ENCODE measurements around the gene RRAGD. TPM values are rescaled to one million over a fixed set of nuclear protein-coding genes. Genes with fewer than 3 reads are reported as not detected.

Gene RRAGD
- total and polyA plus RNA-seq, 4 donors = 4.7 to 6.7 (median 5.6) TPM

DNA sequence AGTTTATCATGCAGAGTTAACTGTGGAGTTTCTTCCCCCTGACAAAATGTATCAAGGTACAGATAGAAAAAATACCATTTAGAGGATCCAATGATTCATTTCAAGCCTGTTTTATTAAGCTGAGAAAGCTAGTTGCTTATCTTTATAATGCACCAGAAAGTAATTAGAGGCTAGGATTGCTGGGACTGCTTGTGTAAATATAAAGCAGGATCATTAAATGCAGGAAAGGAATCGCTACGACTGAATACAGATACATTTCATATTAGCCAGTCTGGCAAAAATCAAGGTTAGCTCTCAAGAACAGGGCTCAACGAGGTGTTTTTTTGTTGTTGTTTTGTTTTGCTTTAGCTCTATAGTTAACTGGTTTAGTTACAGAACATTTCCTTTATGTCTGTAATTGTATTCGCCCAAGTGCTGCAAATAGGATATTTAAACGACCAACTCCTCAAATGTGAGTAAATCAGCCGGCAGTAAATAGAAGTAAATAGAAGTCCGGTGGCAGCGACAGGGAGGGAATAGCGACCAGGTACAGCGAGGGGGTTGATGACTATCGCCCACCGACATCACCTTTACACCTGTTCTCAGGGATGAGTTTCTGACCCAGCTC is 60.3 kb downstream of the RRAGD start:
- no peak for DNase-seq (ENCODE audit: low spot score)
- under 1% methylated on average over 12 of the region's 12 CpGs for WGBS
- Histone ChIP-seq H3K9ac (ENCODE audit: low read depth in 1 of 2, low read length in 2 of 2) (peak overlapping the region; percentile 94 to 97), H3K4me3 (ENCODE audit: low read depth in 1 of 3, low read length in 3 of 3) (peak overlapping the region; percentile 92 to 98 (median 97)), H3K27me3 (ENCODE audit: control insufficient read depth in 4 of 4, insufficient read depth in 4 of 4, low read length in 3 of 4) (no peaks in the 10 kb centered on the region), H3K27ac (ENCODE audit: low read depth in 1 of 2, low read length in 2 of 2) (peak overlapping the region; percentile 97 to 98), H3K4me1 (ENCODE audit: control insufficient read depth in 4 of 4, insufficient read depth in 4 of 4, low read length in 3 of 4) (peaks cover 10 to 34% (median 18%) of the 10 kb centered on the region in 4 donors), H3K36me3 (ENCODE audit: control insufficient read depth in 4 of 4, insufficient read depth in 3 of 4, low read depth in 1 of 4, low read length in 3 of 4) (no peaks in the 10 kb centered on the region), H3K9me3 (ENCODE audit: control insufficient read depth in 4 of 4, low read length in 3 of 4) (no peaks in the 10 kb centered on the region)
- TF ChIP-seq EGR1 (IDR thresholded peaks at IDR 0.05; ENCODE audit: low read depth in 2 of 2) (no peak), ATF3 (IDR thresholded peaks at IDR 0.05) (no peak), HNF4A (conservative IDR thresholded peaks at IDR 0.05) (no peak), JUND (IDR thresholded peaks at IDR 0.05) (no peak), TAF1 (conservative IDR thresholded peaks at IDR 0.05) (no peak)
- TF ChIP-seq, protein P1, sequence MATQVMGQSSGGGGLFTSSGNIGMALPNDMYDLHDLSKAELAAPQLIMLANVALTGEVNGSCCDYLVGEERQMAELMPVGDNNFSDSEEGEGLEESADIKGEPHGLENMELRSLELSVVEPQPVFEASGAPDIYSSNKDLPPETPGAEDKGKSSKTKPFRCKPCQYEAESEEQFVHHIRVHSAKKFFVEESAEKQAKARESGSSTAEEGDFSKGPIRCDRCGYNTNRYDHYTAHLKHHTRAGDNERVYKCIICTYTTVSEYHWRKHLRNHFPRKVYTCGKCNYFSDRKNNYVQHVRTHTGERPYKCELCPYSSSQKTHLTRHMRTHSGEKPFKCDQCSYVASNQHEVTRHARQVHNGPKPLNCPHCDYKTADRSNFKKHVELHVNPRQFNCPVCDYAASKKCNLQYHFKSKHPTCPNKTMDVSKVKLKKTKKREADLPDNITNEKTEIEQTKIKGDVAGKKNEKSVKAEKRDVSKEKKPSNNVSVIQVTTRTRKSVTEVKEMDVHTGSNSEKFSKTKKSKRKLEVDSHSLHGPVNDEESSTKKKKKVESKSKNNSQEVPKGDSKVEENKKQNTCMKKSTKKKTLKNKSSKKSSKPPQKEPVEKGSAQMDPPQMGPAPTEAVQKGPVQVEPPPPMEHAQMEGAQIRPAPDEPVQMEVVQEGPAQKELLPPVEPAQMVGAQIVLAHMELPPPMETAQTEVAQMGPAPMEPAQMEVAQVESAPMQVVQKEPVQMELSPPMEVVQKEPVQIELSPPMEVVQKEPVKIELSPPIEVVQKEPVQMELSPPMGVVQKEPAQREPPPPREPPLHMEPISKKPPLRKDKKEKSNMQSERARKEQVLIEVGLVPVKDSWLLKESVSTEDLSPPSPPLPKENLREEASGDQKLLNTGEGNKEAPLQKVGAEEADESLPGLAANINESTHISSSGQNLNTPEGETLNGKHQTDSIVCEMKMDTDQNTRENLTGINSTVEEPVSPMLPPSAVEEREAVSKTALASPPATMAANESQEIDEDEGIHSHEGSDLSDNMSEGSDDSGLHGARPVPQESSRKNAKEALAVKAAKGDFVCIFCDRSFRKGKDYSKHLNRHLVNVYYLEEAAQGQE (IDR thresholded peaks at IDR 0.05) = no peak
- TF ChIP-seq, protein P2, sequence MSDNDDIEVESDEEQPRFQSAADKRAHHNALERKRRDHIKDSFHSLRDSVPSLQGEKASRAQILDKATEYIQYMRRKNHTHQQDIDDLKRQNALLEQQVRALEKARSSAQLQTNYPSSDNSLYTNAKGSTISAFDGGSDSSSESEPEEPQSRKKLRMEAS (IDR thresholded peaks at IDR 0.05) = no peak

DNA sequence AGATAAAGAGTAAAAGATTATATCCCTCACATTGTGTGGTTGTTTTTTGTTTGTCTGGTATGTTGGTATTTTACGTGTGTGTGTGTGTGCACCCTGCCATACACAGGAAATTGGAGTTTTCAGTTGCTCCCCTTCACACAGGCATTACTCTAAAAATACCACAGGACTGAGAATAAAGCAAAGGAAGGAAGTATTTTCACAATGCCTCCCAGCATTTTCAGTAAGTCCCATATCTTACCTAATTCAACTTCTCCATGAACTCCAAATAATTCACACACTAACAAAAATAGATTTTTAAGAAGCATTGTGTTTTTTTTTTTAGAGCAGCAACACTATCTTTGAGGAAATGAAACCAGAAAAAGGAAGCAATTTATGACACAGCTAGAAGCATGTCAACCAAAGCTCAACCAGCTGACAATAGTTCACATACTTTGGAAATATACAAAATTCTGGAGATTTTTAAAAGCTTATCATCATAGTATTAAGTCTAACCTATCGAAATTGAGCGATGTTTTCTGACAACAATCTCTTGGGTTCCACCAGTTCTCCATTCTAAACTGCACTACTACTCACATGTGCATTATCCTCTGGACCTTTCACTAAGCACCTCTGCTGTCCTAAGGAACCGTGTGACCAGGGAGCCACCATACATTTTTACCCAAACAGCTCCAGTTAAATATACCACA is 61.6 kb downstream of the RRAGD start:
- H3K9ac ChIP-seq (ENCODE audit: low read depth in 1 of 2, low read length in 2 of 2) = peak overlapping the region; percentile 10 to 94
- H3K4me3 ChIP-seq (ENCODE audit: low read depth in 1 of 3, low read length in 3 of 3) = peak overlapping the region in 1 of 3 donors; percentile 3
- peaks cover 10 to 34% (median 18%) of the 10 kb centered on the region in 4 donors for H3K4me1 ChIP-seq (ENCODE audit: control insufficient read depth in 4 of 4, insufficient read depth in 4 of 4, low read length in 3 of 4)
- no peak for DNase-seq (ENCODE audit: low spot score)
- no peaks in the 10 kb centered on the region for H3K27me3 ChIP-seq (ENCODE audit: control insufficient read depth in 4 of 4, insufficient read depth in 4 of 4, low read length in 3 of 4)
- WGBS = 57% methylated on average over 4 of the region's 4 CpGs
- peak in 1 of 2 donors; percentile 46 for TF ChIP-seq RXRA (IDR thresholded peaks at IDR 0.05)
- TF ChIP-seq, protein P2 (IDR thresholded peaks at IDR 0.05) = peak; percentile 22
- TF ChIP-seq TAF1 (conservative IDR thresholded peaks at IDR 0.05) = no peak
- TF ChIP-seq NR2F2 (IDR thresholded peaks at IDR 0.05) = peak; percentile 20
- no peak for TF ChIP-seq JUND (IDR thresholded peaks at IDR 0.05)
- H3K36me3 ChIP-seq (ENCODE audit: control insufficient read depth in 4 of 4, insufficient read depth in 3 of 4, low read depth in 1 of 4, low read length in 3 of 4) = no peaks in the 10 kb centered on the region
- H3K9me3 ChIP-seq (ENCODE audit: control insufficient read depth in 4 of 4, low read length in 3 of 4) = no peaks in the 10 kb centered on the region
- peak overlapping the region; percentile 73 to 97 for H3K27ac ChIP-seq (ENCODE audit: low read depth in 1 of 2, low read length in 2 of 2)

- Histone ChIP-seq H3K9me3 (ENCODE audit: control insufficient read depth in 4 of 4, low read length in 3 of 4) (no peaks in the 10 kb centered on the region), H3K27ac (ENCODE audit: low read depth in 1 of 2, low read length in 2 of 2) (no peak overlapping the region), H3K4me3 (ENCODE audit: low read depth in 1 of 3, low read length in 3 of 3) (no peak overlapping the region), H3K36me3 (ENCODE audit: control insufficient read depth in 4 of 4, insufficient read depth in 3 of 4, low read depth in 1 of 4, low read length in 3 of 4) (no peaks in the 10 kb centered on the region), H3K27me3 (ENCODE audit: control insufficient read depth in 4 of 4, insufficient read depth in 4 of 4, low read length in 3 of 4) (no peaks in the 10 kb centered on the region), H3K9ac (ENCODE audit: low read depth in 1 of 2, low read length in 2 of 2) (no peak overlapping the region), H3K4me1 (ENCODE audit: control insufficient read depth in 4 of 4, insufficient read depth in 4 of 4, low read length in 3 of 4) (peaks cover 10 to 38% (median 18%) of the 10 kb centered on the region in 4 donors)
- DNase-seq (ENCODE audit: low spot score) = no peak
- 97% methylated on average over 1 of the region's 1 CpG for WGBS
- TF ChIP-seq YY1 (IDR thresholded peaks at IDR 0.05) (no peak), GABPA (IDR thresholded peaks at IDR 0.05 in 1 of 2, conservative IDR thresholded peaks at IDR 0.05 in 1 of 2) (no peak), RAD21 (IDR thresholded peaks at IDR 0.05) (no peak), RXRA (IDR thresholded peaks at IDR 0.05) (no peak), SP1 (IDR thresholded peaks at IDR 0.05) (no peak), HNF4G (IDR thresholded peaks at IDR 0.05) (no peak), FOXA2 (IDR thresholded peaks at IDR 0.05) (no peak), EGR1 (IDR thresholded peaks at IDR 0.05; ENCODE audit: low read depth in 2 of 2) (no peak), TAF1 (conservative IDR thresholded peaks at IDR 0.05) (no peak), HNF4A (conservative IDR thresholded peaks at IDR 0.05) (no peak), JUND (IDR thresholded peaks at IDR 0.05) (no peak)
- TF ChIP-seq, protein P3, sequence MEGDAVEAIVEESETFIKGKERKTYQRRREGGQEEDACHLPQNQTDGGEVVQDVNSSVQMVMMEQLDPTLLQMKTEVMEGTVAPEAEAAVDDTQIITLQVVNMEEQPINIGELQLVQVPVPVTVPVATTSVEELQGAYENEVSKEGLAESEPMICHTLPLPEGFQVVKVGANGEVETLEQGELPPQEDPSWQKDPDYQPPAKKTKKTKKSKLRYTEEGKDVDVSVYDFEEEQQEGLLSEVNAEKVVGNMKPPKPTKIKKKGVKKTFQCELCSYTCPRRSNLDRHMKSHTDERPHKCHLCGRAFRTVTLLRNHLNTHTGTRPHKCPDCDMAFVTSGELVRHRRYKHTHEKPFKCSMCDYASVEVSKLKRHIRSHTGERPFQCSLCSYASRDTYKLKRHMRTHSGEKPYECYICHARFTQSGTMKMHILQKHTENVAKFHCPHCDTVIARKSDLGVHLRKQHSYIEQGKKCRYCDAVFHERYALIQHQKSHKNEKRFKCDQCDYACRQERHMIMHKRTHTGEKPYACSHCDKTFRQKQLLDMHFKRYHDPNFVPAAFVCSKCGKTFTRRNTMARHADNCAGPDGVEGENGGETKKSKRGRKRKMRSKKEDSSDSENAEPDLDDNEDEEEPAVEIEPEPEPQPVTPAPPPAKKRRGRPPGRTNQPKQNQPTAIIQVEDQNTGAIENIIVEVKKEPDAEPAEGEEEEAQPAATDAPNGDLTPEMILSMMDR (IDR thresholded peaks at IDR 0.05; ENCODE audit: low read depth, low read length, missing input control) = no peak
- TF ChIP-seq, protein P1 (IDR thresholded peaks at IDR 0.05) = no peak
Observed at GRCh38 chr6:89348372-89348771, 63.7 kb downstream of the RRAGD start.

All from liver (tissue), 9 donors.